Pericardium fibroblast (primary cell): ENCODE measurements around the gene LGALSL. TPM values are rescaled to one million over a fixed set of nuclear protein-coding genes. Genes with fewer than 3 reads are reported as not detected.

ENCODE experiments used
- total RNA-seq: library from RNA; depleted of rRNA; stranded (reverse); fragments of >200 nt; gene quantifications from 2 replicates; pipeline ENCODE4 v1.2.3, GENCODE V29; 2015

LGALSL gene
- total RNA-seq = 0.77 and 7.4 TPM in 2 replicates

GRCh38 chr2:64453770-64454385, at the start of gene LGALSL:
LGALSL (plus strand) TSS chr2:64454162; CDS start chr2:64454546, 384 bp downstream.

Other genes starting within 250 kb of the LGALSL start
- gene AFTPH, start 70.2 kb downstream of the LGALSL start, total RNA-seq = 12.8 and 18.1 TPM in 2 replicates
- 6.2 TPM in 2 replicates for gene SERTAD2, start 199.8 kb downstream of the LGALSL start, total RNA-seq